IMR-90 (cell line): ENCODE data around the gene ABTB2. TPM values are rescaled to one million over a fixed set of nuclear protein-coding genes. Genes with fewer than 3 reads are reported as not detected.

Experiments used
- ATAC-seq: fragments of 200-7000 bp; cut with Tn5 transposase; 2 replicates; pipeline ENCODE4 v1.9.1; 2020; ENCODE audit warnings: low read depth, mild to moderate bottlenecking, moderate library complexity
- BruUV-seq: library from RNA; stranded (reverse); fragments of 400-500 nt; replicated peaks from 2 replicates; lab custom pipeline; 2021; lab: Mats Ljungman, UMichigan
- CTCF ChIA-PET: fragments of 300-600 bp; formaldehyde crosslinking; extraction: SDS; loops from one replicate; lab custom pipeline; 2021; ENCODE audit warnings: antibody characterized with exemption; lab: Yijun Ruan, JAX
- POLR2A ChIA-PET: fragments of 300-600 bp; sonication (Branson Sonifier 250); formaldehyde crosslinking; loops from one replicate; lab custom pipeline; 2022; ENCODE audit warnings: antibody characterized with exemption; ENCODE audit not compliant: unreplicated experiment; lab: Charles Lee
- DNase-seq: peaks from one replicate; pipeline ENCODE4 v3.0.0; 2013
- H2AFZ ChIP-seq: replicated peaks from 2 replicates; pipeline ENCODE3; 2013; ENCODE audit warnings: low read length, mild to moderate bottlenecking; ENCODE audit not compliant: poor library complexity
- H2AK5ac ChIP-seq: 2 replicates; pipeline ENCODE4 v1.6.1; 2013; ENCODE audit warnings: low read depth, low read length, inconsistent platforms
- H2AK9ac ChIP-seq: replicated peaks from 2 replicates; pipeline ENCODE3; 2013; ENCODE audit warnings: mild to moderate bottlenecking, low read depth, low read length, moderate library complexity; ENCODE audit not compliant: poor library complexity
- H2BK120ac ChIP-seq: 2 replicates; pipeline ENCODE4 v1.6.1; 2013; ENCODE audit warnings: low read depth, low read length, inconsistent platforms
- H2BK15ac ChIP-seq: 3 replicates; pipeline ENCODE4 v1.6.1; 2013; ENCODE audit warnings: low read depth, low read length, inconsistent platforms
- H2BK20ac ChIP-seq: 2 replicates; pipeline ENCODE4 v1.6.1; 2013; ENCODE audit warnings: low read depth, mild to moderate bottlenecking, inconsistent platforms, low read length, moderate library complexity
- H2BK5ac ChIP-seq: 2 replicates; pipeline ENCODE4 v1.6.1; 2013; ENCODE audit warnings: mild to moderate bottlenecking, low read depth, low read length, inconsistent platforms; ENCODE audit not compliant: poor library complexity, severe bottlenecking
- H3K14ac ChIP-seq: replicated peaks from 2 replicates; pipeline ENCODE4 v1.6.1; 2013; ENCODE audit warnings: low read depth, low read length, inconsistent platforms
- H3K18ac ChIP-seq: 2 replicates; pipeline ENCODE4 v1.6.1; 2013; ENCODE audit warnings: low read depth, low read length, control low read depth
- H3K23ac ChIP-seq: 2 replicates; pipeline ENCODE4 v1.6.1; 2013; ENCODE audit warnings: low read depth, low read length, inconsistent platforms
- H3K27ac ChIP-seq: 2 replicates; pipeline ENCODE4 v1.5.1; 2013; ENCODE audit warnings: mild to moderate bottlenecking, control low read depth, low read length; ENCODE audit not compliant: insufficient read depth
- H3K27me3 ChIP-seq: 2 replicates; pipeline ENCODE4 v1.6.1; 2013; ENCODE audit warnings: low read length; ENCODE audit not compliant: control insufficient read depth, insufficient read depth
- H3K36me3 ChIP-seq: 2 replicates; pipeline ENCODE4 v1.6.1; 2013; ENCODE audit warnings: low read length, mixed read lengths; ENCODE audit not compliant: control insufficient read depth, insufficient read depth
- H3K4ac ChIP-seq: 2 replicates; pipeline ENCODE4 v1.6.1; 2013; ENCODE audit warnings: low read depth, low read length, inconsistent platforms
- H3K4me1 ChIP-seq: 2 replicates; pipeline ENCODE4 v1.6.1; 2013; ENCODE audit warnings: low read length, mixed read lengths; ENCODE audit not compliant: control insufficient read depth, insufficient read depth
- H3K4me2 ChIP-seq: 2 replicates; pipeline ENCODE4 v1.6.1; 2013; ENCODE audit warnings: low read depth, mild to moderate bottlenecking, control low read depth, low read length, moderate library complexity
- H3K4me3 ChIP-seq: 2 replicates; pipeline ENCODE4 v1.5.1; 2013; ENCODE audit warnings: low read depth, mild to moderate bottlenecking, control low read depth, low read length, moderate library complexity; ENCODE audit not compliant: insufficient read depth
- H3K56ac ChIP-seq: 2 replicates; pipeline ENCODE4 v1.6.1; 2013; ENCODE audit warnings: low read length, inconsistent platforms; ENCODE audit not compliant: insufficient read depth; ENCODE audit errors: extremely low read depth
- H3K79me1 ChIP-seq, 2 experiments: 2 replicates each; pipeline ENCODE4 v1.6.1; 2013; ENCODE audit warnings: low read length in 2 of 2, inconsistent platforms in 1 of 2, low read depth in 1 of 2
- H3K9ac ChIP-seq: 2 replicates; pipeline ENCODE4 v1.6.1; 2013; ENCODE audit warnings: low read depth, low read length, control low read depth
- H3K9me1 ChIP-seq: 2 replicates; pipeline ENCODE4 v1.6.1; 2013; ENCODE audit warnings: low read length, inconsistent platforms; ENCODE audit not compliant: insufficient read depth
- H3K9me3 ChIP-seq: 2 replicates; pipeline ENCODE4 v1.6.1; 2013; ENCODE audit warnings: low read length; ENCODE audit not compliant: control insufficient read depth, insufficient read depth
- H4K20me1 ChIP-seq: 2 replicates; pipeline ENCODE4 v1.6.1; 2013; ENCODE audit warnings: low read length, inconsistent platforms; ENCODE audit not compliant: insufficient read depth
- H4K5ac ChIP-seq: 2 replicates; pipeline ENCODE4 v1.6.1; 2013; ENCODE audit warnings: mild to moderate bottlenecking, low read depth, low read length, control low read depth
- H4K8ac ChIP-seq, 2 experiments: 2 replicates each; pipeline ENCODE4 v1.6.1; 2013; ENCODE audit warnings: low read depth in 2 of 2, low read length in 2 of 2, control low read depth in 1 of 2, inconsistent platforms in 1 of 2
- H4K91ac ChIP-seq: 2 replicates; pipeline ENCODE4 v1.6.1; 2013; ENCODE audit warnings: low read depth, low read length, inconsistent platforms; ENCODE audit not compliant: insufficient read depth
- BHLHE40 ChIP-seq: fragments of 150-350 bp; IDR thresholded peaks from 2 replicates; pipeline ENCODE4 v1.6.1; 2016; ENCODE audit warnings: mild to moderate bottlenecking, low read depth, low read length
- CEBPB ChIP-seq: IDR thresholded peaks from 2 replicates; pipeline ENCODE4 v1.6.1; 2012; ENCODE audit warnings: low read depth, low read length, improper control_type of control experiment
- CHD1 ChIP-seq: IDR thresholded peaks from 2 replicates; pipeline ENCODE4 v1.6.1; 2012; ENCODE audit warnings: low read depth, low read length, improper control_type of control experiment
- ELK1 ChIP-seq: fragments of 150-350 bp; IDR thresholded peaks from 2 replicates; pipeline ENCODE4 v1.6.1; 2016; ENCODE audit warnings: low read depth, mild to moderate bottlenecking, low read length, moderate library complexity, borderline replicate concordance
- FOS ChIP-seq: fragments of 150-350 bp; IDR thresholded peaks from 2 replicates; pipeline ENCODE4 v1.6.1; 2016; ENCODE audit warnings: low read depth, low read length
- MAFK ChIP-seq: IDR thresholded peaks from 2 replicates; pipeline ENCODE4 v1.6.1; 2012; ENCODE audit warnings: low read depth, low read length, improper control_type of control experiment
- MAZ ChIP-seq: IDR thresholded peaks from 2 replicates; pipeline ENCODE4 v1.6.1; 2012; ENCODE audit warnings: low read depth, mild to moderate bottlenecking, low read length, improper control_type of control experiment, moderate library complexity, borderline replicate concordance
- MXI1 ChIP-seq: IDR thresholded peaks from 2 replicates; pipeline ENCODE4 v1.6.1; 2012; ENCODE audit warnings: low read depth, mild to moderate bottlenecking, low read length, moderate library complexity, borderline replicate concordance
- NFE2L2 ChIP-seq: fragments of 150-350 bp; IDR thresholded peaks from 2 replicates; pipeline ENCODE4 v1.6.1; 2016; ENCODE audit warnings: low read depth, mild to moderate bottlenecking, low read length
- POLR2A ChIP-seq: IDR thresholded peaks from 2 replicates; pipeline ENCODE4 v1.6.1; 2012; ENCODE audit warnings: mild to moderate bottlenecking, low read depth, low read length
- RAD21 ChIP-seq: IDR thresholded peaks from 2 replicates; pipeline ENCODE4 v1.6.1; 2012; ENCODE audit warnings: low read length, improper control_type of control experiment
- RCOR1 ChIP-seq: IDR thresholded peaks from 2 replicates; pipeline ENCODE4 v1.6.1; 2012; ENCODE audit warnings: mild to moderate bottlenecking, low read length, improper control_type of control experiment; ENCODE audit not compliant: insufficient replicate concordance
- RFX5 ChIP-seq: IDR thresholded peaks from 2 replicates; pipeline ENCODE4 v1.8.0; 2012; ENCODE audit warnings: low read depth, mild to moderate bottlenecking, low read length, moderate library complexity
- SMC3 ChIP-seq: fragments of 150-350 bp; IDR thresholded peaks from 2 replicates; pipeline ENCODE4 v1.6.1; 2016; ENCODE audit warnings: low read depth, mild to moderate bottlenecking, antibody characterized with exemption, low read length, moderate library complexity
- USF2 ChIP-seq: fragments of 150-350 bp; IDR thresholded peaks from 2 replicates; pipeline ENCODE4 v1.6.1; 2017; ENCODE audit warnings: mild to moderate bottlenecking, antibody characterized with exemption, low read length, low read depth
- WGBS, 2 experiments: methylation state at CpG; one replicate each; pipeline versions ENCODE4 v1.1.5 to v1.1.7; 2013; ENCODE audit warnings: missing lambda C conversion rate in 2 of 2; ENCODE audit not compliant: insufficient read length in 1 of 2; ENCODE audit errors: extremely low coverage in 2 of 2; 5-methylcytosine and 5-hydroxymethylcytosine counted together
- dilution Hi-C: fragments of 300-500 bp; cut with HindIII; formaldehyde crosslinking; loops from one replicate; pipeline ENCODE4 v1.14.3; 2018; ENCODE audit warnings: low sequenced_read_pairs; ENCODE audit not compliant: unreplicated experiment
- in situ Hi-C: fragments of 300-500 bp; cut with MboI; formaldehyde crosslinking; loops from 3 replicates; pipeline ENCODE4 v1.14.3; 2019; ENCODE audit warnings: low sequenced_read_pairs, inconsistent platforms, mixed read lengths
- intact Hi-C: fragments of 100-400 bp; cut with micrococcal nuclease; formaldehyde crosslinking; loops from 2 replicates; pipeline ENCODE4 v1.10.0; 2022
- polyA plus RNA-seq, 3 experiments: library from polyadenylated mRNA; depleted of rRNA; stranded (reverse); fragments of >200 nt; gene quantifications; 2 replicates each; pipeline ENCODE4 v1.2.3, GENCODE V29; 2012; ENCODE audit warnings: low replicate concordance in 1 of 3
- total RNA-seq: library from RNA; depleted of rRNA; stranded (reverse); fragments of >200 nt; gene quantifications from 2 replicates; pipeline ENCODE4 v1.2.3, GENCODE V29; 2012
- TF ChIP-seq, protein P1 (sequence below): conservative IDR thresholded peaks from 2 replicates; pipeline ENCODE4 v1.5.1; 2012; ENCODE audit warnings: mild to moderate bottlenecking, low read depth, low read length, improper control_type of control experiment

ABTB2 gene
- total and polyA plus RNA-seq, 2 of the 4 experiments (the other 2 are of a cell fraction) = 0.18 to 2.0 TPM

DNA sequence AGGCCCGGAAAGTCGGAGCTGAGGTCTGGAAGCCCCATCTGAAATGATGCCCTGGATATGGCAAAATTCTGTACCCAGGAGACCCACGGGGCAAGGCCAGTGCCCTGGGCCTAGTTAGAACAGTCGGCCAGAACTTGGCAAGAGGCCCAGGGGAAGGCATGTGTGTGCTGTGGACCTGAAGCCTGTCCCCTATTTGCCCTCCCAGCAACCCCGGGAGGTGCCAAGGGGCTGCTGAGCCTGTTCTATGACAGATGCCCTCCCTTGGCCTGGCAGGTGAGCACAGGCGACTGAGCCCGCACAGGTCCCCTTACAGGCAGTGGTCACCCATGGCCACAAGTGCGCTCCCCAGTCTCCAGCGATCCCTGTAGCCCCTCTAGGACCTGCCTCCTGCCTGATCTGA lies 200.6 kb downstream of the ABTB2 start:
- H3K36me3 ChIP-seq = peaks cover 7% of the 10 kb centered on the region; the same call in 1 of the 2 replicates
- no peak overlapping the region for H2AK5ac ChIP-seq
- no peak for TF ChIP-seq MXI1
- no peak for TF ChIP-seq CHD1
- TF ChIP-seq MAZ = no peak
- TF ChIP-seq, protein P1, sequence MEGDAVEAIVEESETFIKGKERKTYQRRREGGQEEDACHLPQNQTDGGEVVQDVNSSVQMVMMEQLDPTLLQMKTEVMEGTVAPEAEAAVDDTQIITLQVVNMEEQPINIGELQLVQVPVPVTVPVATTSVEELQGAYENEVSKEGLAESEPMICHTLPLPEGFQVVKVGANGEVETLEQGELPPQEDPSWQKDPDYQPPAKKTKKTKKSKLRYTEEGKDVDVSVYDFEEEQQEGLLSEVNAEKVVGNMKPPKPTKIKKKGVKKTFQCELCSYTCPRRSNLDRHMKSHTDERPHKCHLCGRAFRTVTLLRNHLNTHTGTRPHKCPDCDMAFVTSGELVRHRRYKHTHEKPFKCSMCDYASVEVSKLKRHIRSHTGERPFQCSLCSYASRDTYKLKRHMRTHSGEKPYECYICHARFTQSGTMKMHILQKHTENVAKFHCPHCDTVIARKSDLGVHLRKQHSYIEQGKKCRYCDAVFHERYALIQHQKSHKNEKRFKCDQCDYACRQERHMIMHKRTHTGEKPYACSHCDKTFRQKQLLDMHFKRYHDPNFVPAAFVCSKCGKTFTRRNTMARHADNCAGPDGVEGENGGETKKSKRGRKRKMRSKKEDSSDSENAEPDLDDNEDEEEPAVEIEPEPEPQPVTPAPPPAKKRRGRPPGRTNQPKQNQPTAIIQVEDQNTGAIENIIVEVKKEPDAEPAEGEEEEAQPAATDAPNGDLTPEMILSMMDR = no peak
- TF ChIP-seq USF2 = no peak
- TF ChIP-seq RFX5 = no peak
- no peak for TF ChIP-seq MAFK
- TF ChIP-seq POLR2A = no peak
- no peak for TF ChIP-seq ELK1
- no peak for TF ChIP-seq FOS
- no peak for TF ChIP-seq RAD21
- no peak for TF ChIP-seq SMC3
- no peak for TF ChIP-seq NFE2L2
- no peak for TF ChIP-seq RCOR1
- TF ChIP-seq BHLHE40 = no peak
- TF ChIP-seq CEBPB = no peak
- no peak overlapping the region for H3K56ac ChIP-seq
- no peak overlapping the region for H4K5ac ChIP-seq
- no peaks in the 10 kb centered on the region for H3K27me3 ChIP-seq
- H3K4me1 ChIP-seq = peaks cover 2% of the 10 kb centered on the region; the same call in 1 of the 2 replicates
- no peak overlapping the region for H3K18ac ChIP-seq
- no peak overlapping the region for H4K91ac ChIP-seq
- ChIA-PET CTCF (interaction anchor here (2.4 kb wide), 1 partner anchor 17 kb away, joined by 8 read pairs; no protein-coding TSS in a partner anchor), POLR2A (no interaction called here)
- intact Hi-C loops = no loop called here
- H2BK15ac ChIP-seq = no peak overlapping the region
- H4K20me1 ChIP-seq = no peaks in the 10 kb centered on the region; the same call in 1 of the 2 replicates
- BruUV-seq = no TSS peak
- WGBS, 2 experiments = 100% methylated on average over 3 of the region's 9 CpGs; no CpG with 5 or more reads in 1 of the 2 experiments
- no peaks in the 10 kb centered on the region for H3K9me1 ChIP-seq
- DNase-seq (no peak), ATAC-seq (no peak)
- no peak overlapping the region for H2AK9ac ChIP-seq
- H3K79me1 ChIP-seq = no peaks in the 10 kb centered on the region
- dilution Hi-C loops = no loop called here
- H3K14ac ChIP-seq = no peak overlapping the region
- no peak overlapping the region for H4K8ac ChIP-seq
- H3K27ac ChIP-seq = no peak overlapping the region
- H3K4me3 ChIP-seq = no peak overlapping the region
- in situ Hi-C loops = no loop called here
- no peak overlapping the region for H2AFZ ChIP-seq
- no peak overlapping the region for H2BK5ac ChIP-seq
- H3K4me2 ChIP-seq = no peak overlapping the region
- H2BK120ac ChIP-seq = no peak overlapping the region
- no peak overlapping the region for H2BK20ac ChIP-seq
- H3K9me3 ChIP-seq = no peaks in the 10 kb centered on the region
- H3K9ac ChIP-seq = no peak overlapping the region
- no peak overlapping the region for H3K4ac ChIP-seq
- H3K23ac ChIP-seq = no peak overlapping the region
